Measurements from ENCODE around the gene ATP9B. TPM values are rescaled to one million over a fixed set of nuclear protein-coding genes. Genes with fewer than 3 reads are reported as not detected.
A peak's percentile ranks its signal among the peaks of the same experiment; 100 is the strongest.

The ATP9B gene
- total and polyA plus RNA-seq, 8 donors = 29.2 to 41.5 (median 38.3) TPM

DNA sequence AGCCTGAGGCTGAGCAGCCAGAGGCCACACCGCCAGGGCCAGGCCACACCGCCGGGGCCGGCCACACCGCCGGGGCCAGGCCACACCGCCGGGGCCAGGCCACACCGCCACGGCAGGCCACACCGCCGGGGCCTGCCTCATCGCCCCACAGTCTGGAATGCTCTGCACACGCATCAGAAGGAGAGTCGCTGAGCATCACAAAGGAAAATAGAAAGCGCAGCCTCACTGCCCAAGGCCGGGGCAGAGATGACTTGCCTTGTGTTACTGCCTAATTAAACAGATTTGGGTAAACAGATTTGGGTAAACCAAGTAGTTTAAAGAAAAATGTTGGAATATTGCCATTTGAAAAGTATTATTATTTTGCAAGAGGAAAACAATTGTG, 316.1 kb downstream of the ATP9B start:
- TF ChIP-seq, protein P1, sequence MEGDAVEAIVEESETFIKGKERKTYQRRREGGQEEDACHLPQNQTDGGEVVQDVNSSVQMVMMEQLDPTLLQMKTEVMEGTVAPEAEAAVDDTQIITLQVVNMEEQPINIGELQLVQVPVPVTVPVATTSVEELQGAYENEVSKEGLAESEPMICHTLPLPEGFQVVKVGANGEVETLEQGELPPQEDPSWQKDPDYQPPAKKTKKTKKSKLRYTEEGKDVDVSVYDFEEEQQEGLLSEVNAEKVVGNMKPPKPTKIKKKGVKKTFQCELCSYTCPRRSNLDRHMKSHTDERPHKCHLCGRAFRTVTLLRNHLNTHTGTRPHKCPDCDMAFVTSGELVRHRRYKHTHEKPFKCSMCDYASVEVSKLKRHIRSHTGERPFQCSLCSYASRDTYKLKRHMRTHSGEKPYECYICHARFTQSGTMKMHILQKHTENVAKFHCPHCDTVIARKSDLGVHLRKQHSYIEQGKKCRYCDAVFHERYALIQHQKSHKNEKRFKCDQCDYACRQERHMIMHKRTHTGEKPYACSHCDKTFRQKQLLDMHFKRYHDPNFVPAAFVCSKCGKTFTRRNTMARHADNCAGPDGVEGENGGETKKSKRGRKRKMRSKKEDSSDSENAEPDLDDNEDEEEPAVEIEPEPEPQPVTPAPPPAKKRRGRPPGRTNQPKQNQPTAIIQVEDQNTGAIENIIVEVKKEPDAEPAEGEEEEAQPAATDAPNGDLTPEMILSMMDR (IDR thresholded peaks at IDR 0.05) = no peak
- Histone ChIP-seq H3K9me3 (no peaks in the 10 kb centered on the region), H3K27ac (no peak overlapping the region), H3K36me3 (no peaks in the 10 kb centered on the region), H3K27me3 (peaks cover 7 to 44% of the 10 kb centered on the region in 2 donors), H3K4me1 (no peaks in the 10 kb centered on the region), H3K4me3 (no peak overlapping the region)
- ATAC-seq (no peak), DNase-seq (no peak)
- intact Hi-C loops (cut with DNase I) = loop anchor here in 1 of 2 donors (10.0 kb wide), 1 partner anchor 259 kb away; no protein-coding TSS in a partner anchor

DNA sequence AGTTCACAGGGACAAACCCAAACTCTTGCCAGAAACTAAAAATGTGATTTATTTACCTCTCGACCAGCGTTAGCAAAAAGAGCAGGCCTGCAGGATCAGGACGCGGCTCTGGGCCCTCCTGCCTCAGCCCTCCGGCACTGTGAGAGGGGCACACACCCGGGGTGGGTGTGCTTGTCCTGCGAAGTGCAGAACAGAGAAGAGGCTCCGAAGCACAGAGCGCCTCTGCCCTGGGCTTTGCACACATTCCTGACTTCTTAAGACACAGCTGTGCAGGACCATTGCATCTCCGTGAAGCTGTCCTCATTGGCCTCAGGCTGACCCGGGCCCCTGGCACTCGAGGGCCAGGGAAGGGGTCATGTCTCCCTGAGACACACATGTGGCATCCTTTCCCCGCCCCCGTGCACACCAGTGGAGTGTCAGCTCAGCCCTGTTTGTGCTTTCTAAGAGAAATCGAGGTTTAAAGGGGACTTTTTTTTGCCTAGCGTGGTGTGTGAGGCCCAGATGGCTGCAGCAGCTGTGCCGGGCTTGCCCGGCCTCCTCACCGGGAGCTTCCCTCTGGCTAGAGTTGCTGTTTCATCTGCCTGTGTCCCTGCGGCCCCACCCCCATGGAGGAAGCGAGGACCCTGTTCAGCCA, 316.6 kb downstream of the ATP9B start:
- ATAC-seq = no peak
- no peak overlapping the region for H3K4me3 ChIP-seq
- H3K36me3 ChIP-seq = no peaks in the 10 kb centered on the region
- no peak for DNase-seq
- TF ChIP-seq, protein P1 (IDR thresholded peaks at IDR 0.05) = no peak
- intact Hi-C loops (cut with DNase I) = loop anchor here in 1 of 2 donors (10.0 kb wide), 1 partner anchor 259 kb away; no protein-coding TSS in a partner anchor
- H3K27ac ChIP-seq = no peak overlapping the region
- H3K9me3 ChIP-seq = no peaks in the 10 kb centered on the region
- H3K4me1 ChIP-seq = no peaks in the 10 kb centered on the region
- H3K27me3 ChIP-seq = peaks cover 7 to 48% of the 10 kb centered on the region in 2 donors

DNA sequence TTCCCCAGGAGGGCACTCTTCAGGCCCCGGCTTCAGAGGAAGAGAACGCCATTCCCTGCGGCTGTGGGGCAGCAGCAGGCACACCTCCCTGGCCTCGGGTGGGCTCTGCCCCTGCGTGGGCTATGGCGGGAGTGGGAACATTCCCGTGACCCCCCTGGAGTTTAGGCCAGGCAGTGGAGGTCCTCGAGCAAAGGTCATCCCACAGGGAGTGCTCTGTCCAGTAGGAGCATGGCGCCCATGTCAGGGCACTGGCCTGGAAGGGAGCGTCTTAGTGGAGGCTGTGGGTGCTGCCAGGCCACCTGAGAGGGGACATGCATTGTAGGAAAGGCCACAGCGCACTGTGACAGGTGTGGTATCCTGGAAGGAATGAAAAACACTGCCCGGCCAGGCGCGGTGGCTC, 317.4 kb downstream of the ATP9B start:
- peaks cover 7 to 55% of the 10 kb centered on the region in 2 donors for H3K27me3 ChIP-seq
- no peaks in the 10 kb centered on the region for H3K4me1 ChIP-seq
- peak in 1 of 4 donors; percentile 16 for DNase-seq
- TF ChIP-seq, protein P1 (IDR thresholded peaks at IDR 0.05) = no peak
- no peak for ATAC-seq
- no peak overlapping the region for H3K27ac ChIP-seq
- intact Hi-C loops (cut with DNase I) = loop anchor here in 1 of 2 donors (10.0 kb wide), 1 partner anchor 258 kb away; no protein-coding TSS in a partner anchor
- H3K36me3 ChIP-seq = no peaks in the 10 kb centered on the region
- no peaks in the 10 kb centered on the region for H3K9me3 ChIP-seq
- H3K4me3 ChIP-seq = no peak overlapping the region

DNA sequence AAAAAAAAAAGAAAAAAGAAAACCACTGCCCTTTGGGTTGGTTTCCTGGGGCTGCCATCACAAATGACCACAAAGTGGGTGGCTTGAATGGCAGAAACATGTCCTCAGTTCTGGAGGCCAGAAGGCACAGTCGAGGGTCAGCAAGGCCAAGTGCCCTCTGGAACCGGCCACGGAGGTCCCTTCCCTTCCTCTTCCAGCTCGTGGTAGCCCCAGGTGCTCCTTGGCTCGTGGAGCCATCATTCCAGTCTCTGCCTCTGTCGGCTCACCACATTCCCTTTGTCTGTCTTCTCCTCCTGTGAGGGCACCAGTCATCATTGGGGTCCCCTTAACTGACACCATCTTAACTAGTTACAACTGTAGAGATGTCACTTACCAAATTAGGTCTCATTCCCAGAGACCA, 318.0 kb downstream of the ATP9B start:
- H3K36me3 ChIP-seq = no peaks in the 10 kb centered on the region
- intact Hi-C loops (cut with DNase I) = loop anchor here in 1 of 2 donors (10.0 kb wide), 1 partner anchor 258 kb away; no protein-coding TSS in a partner anchor

DNA sequence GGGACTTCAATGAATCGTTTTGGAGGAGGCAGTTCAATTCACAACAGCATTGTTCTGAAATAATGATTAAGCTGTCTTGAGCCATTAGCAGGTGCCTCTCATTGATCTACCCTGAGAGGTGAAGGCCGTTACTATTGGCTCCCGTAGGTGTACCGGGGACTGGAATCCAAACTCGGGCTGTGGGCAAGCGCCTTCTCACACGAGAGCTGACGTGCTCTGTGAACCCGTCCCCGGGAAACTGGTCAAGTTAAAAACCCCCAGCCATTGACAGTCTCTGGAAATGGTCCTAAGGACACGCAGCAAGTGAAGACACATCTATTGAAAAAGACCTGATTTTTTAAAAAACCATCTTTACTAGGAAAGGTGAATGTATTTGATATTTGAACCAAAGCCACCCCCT, 318.4 kb downstream of the ATP9B start:
- Histone ChIP-seq H3K27ac (no peak overlapping the region), H3K9me3 (no peaks in the 10 kb centered on the region), H3K27me3 (peaks cover 7 to 65% of the 10 kb centered on the region in 2 donors), H3K36me3 (no peaks in the 10 kb centered on the region), H3K4me1 (peaks cover 0 to under 1% of the 10 kb centered on the region in 2 donors), H3K4me3 (no peak overlapping the region)
- TF ChIP-seq, protein P1 (IDR thresholded peaks at IDR 0.05) = no peak
- ATAC-seq = no peak
- DNase-seq = no peak
- intact Hi-C loops (cut with DNase I) = loop anchor here in 1 of 2 donors (10.0 kb wide), 1 partner anchor 257 kb away; no protein-coding TSS in a partner anchor

More for the DNA sequence above, 318.0 kb downstream of the ATP9B start:
- DNase-seq = no peak
- Histone ChIP-seq H3K4me1 (no peaks in the 10 kb centered on the region), H3K9me3 (no peaks in the 10 kb centered on the region), H3K4me3 (no peak overlapping the region), H3K27ac (no peak overlapping the region), H3K27me3 (peaks cover 7 to 61% of the 10 kb centered on the region in 2 donors)
- TF ChIP-seq, protein P1 (IDR thresholded peaks at IDR 0.05) = no peak
- ATAC-seq = no peak
